Measurements from ENCODE around the gene LPP.

The LPP gene

GRCh38 chr3:188220988-188221818 lies 67.2 kb downstream of the LPP start:
- 0 out of 2 replicates have a peak, but pooled peaks cover 4% of the 10 kb centered on the region for H3K36me3 ChIP-seq (ENCODE audit: control insufficient read depth, insufficient read depth, low read length)
- H3K9me3 ChIP-seq (ENCODE audit: control insufficient read depth, insufficient read depth, low read length) = no peaks in the 10 kb centered on the region
- peaks cover 20% of the 10 kb centered on the region for H3K4me1 ChIP-seq (ENCODE audit: control insufficient read depth, insufficient read depth, low read length)
- no peak overlapping the region for H3K9ac ChIP-seq (ENCODE audit: low read depth, low read length)
- H3K4me3 ChIP-seq (ENCODE audit: low read depth, low read length) = no peak overlapping the region
- H3K27me3 ChIP-seq (ENCODE audit: control insufficient read depth, insufficient read depth, low read length) = no peaks in the 10 kb centered on the region
- no peak overlapping the region for H3K27ac ChIP-seq (ENCODE audit: low read depth, low read length)

DNA sequence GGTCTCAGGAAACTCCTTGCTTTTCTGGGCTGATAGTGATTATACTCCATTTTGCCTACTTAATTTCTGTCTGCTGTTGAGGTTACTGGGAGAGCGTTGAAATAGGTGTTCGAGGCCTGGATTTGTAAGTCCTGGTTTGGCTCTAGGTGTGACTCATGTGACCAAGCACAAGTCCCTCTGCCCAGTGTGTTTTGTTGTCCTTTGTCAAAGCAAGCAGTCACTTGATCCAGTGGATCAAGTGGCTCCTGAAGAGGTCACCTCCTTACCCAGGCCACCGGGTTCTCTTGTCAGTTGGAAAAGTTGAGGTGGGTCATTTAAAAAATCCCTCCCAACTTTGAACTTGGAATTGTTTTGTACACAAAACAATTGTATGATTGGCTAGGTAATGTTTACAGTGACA lies 70.0 kb downstream of the LPP start:
- Histone ChIP-seq H3K27me3 (ENCODE audit: control insufficient read depth, insufficient read depth, low read length) (no peaks in the 10 kb centered on the region), H3K27ac (ENCODE audit: low read depth, low read length) (no peak overlapping the region), H3K4me3 (ENCODE audit: low read depth, low read length) (no peak overlapping the region), H3K4me1 (ENCODE audit: control insufficient read depth, insufficient read depth, low read length) (0 out of 2 replicates have a peak, but pooled peaks cover 5% of the 10 kb centered on the region), H3K36me3 (ENCODE audit: control insufficient read depth, insufficient read depth, low read length) (0 out of 2 replicates have a peak, but pooled peaks cover 4% of the 10 kb centered on the region), H3K9ac (ENCODE audit: low read depth, low read length) (no peak overlapping the region), H3K9me3 (ENCODE audit: control insufficient read depth, insufficient read depth, low read length) (no peaks in the 10 kb centered on the region)

- H3K4me1 ChIP-seq (ENCODE audit: control insufficient read depth, insufficient read depth, low read length) = 0 out of 2 replicates have a peak, but pooled peaks cover 5% of the 10 kb centered on the region
- H3K9me3 ChIP-seq (ENCODE audit: control insufficient read depth, insufficient read depth, low read length) = no peaks in the 10 kb centered on the region
- no peaks in the 10 kb centered on the region for H3K36me3 ChIP-seq (ENCODE audit: control insufficient read depth, insufficient read depth, low read length)
- H3K9ac ChIP-seq (ENCODE audit: low read depth, low read length) = no peak overlapping the region
- no peak overlapping the region for H3K4me3 ChIP-seq (ENCODE audit: low read depth, low read length)
- H3K27ac ChIP-seq (ENCODE audit: low read depth, low read length) = no peak overlapping the region
- H3K27me3 ChIP-seq (ENCODE audit: control insufficient read depth, insufficient read depth, low read length) = no peaks in the 10 kb centered on the region
These were observed 73.5 kb downstream of the LPP start for GRCh38 chr3:188227442-188227841.

GRCh38 chr3:188229177-188229576 lies 75.2 kb downstream of the LPP start:
- no peaks in the 10 kb centered on the region for H3K9me3 ChIP-seq (ENCODE audit: control insufficient read depth, insufficient read depth, low read length)
- H3K9ac ChIP-seq (ENCODE audit: low read depth, low read length) = no peak overlapping the region
- H3K4me1 ChIP-seq (ENCODE audit: control insufficient read depth, insufficient read depth, low read length) = no peaks in the 10 kb centered on the region
- H3K27me3 ChIP-seq (ENCODE audit: control insufficient read depth, insufficient read depth, low read length) = no peaks in the 10 kb centered on the region
- H3K27ac ChIP-seq (ENCODE audit: low read depth, low read length) = no peak overlapping the region
- no peak overlapping the region for H3K4me3 ChIP-seq (ENCODE audit: low read depth, low read length)
- H3K36me3 ChIP-seq (ENCODE audit: control insufficient read depth, insufficient read depth, low read length) = no peaks in the 10 kb centered on the region

- Histone ChIP-seq H3K36me3 (ENCODE audit: control insufficient read depth, insufficient read depth, low read length) (no peaks in the 10 kb centered on the region), H3K9me3 (ENCODE audit: control insufficient read depth, insufficient read depth, low read length) (no peaks in the 10 kb centered on the region), H3K9ac (ENCODE audit: low read depth, low read length) (no peak overlapping the region), H3K4me1 (ENCODE audit: control insufficient read depth, insufficient read depth, low read length) (no peaks in the 10 kb centered on the region), H3K4me3 (ENCODE audit: low read depth, low read length) (no peak overlapping the region), H3K27ac (ENCODE audit: low read depth, low read length) (no peak overlapping the region), H3K27me3 (ENCODE audit: control insufficient read depth, insufficient read depth, low read length) (no peaks in the 10 kb centered on the region)
These were observed 75.8 kb downstream of the LPP start for GRCh38 chr3:188229726-188230125.

GRCh38 chr3:188230962-188231361 lies 77.0 kb downstream of the LPP start:
- Histone ChIP-seq H3K9ac (ENCODE audit: low read depth, low read length) (no peak overlapping the region), H3K4me1 (ENCODE audit: control insufficient read depth, insufficient read depth, low read length) (no peaks in the 10 kb centered on the region), H3K9me3 (ENCODE audit: control insufficient read depth, insufficient read depth, low read length) (no peaks in the 10 kb centered on the region), H3K36me3 (ENCODE audit: control insufficient read depth, insufficient read depth, low read length) (no peaks in the 10 kb centered on the region), H3K4me3 (ENCODE audit: low read depth, low read length) (no peak overlapping the region), H3K27ac (ENCODE audit: low read depth, low read length) (no peak overlapping the region), H3K27me3 (ENCODE audit: control insufficient read depth, insufficient read depth, low read length) (no peaks in the 10 kb centered on the region)

DNA sequence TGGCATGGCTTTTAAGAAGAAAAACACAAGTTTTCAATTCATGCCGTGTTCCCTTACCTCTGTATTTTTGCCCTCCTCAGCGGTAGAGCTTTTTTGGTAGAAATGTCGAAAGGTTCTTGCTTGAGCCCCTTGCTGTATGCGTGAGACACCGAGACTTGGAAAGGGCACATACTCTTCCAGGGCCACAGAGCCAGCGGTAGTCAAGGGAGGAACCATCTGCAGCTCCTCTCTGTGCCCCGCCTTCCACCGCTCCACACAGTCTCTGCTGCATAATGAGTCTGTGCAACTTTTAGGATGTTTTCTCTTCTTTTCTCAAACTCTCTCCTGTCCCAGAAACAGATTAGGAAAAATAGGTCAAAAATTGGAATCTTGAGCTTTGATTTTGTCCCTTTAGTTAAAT lies 77.5 kb downstream of the LPP start:
- no peaks in the 10 kb centered on the region for H3K36me3 ChIP-seq (ENCODE audit: control insufficient read depth, insufficient read depth, low read length)
- H3K9ac ChIP-seq (ENCODE audit: low read depth, low read length) = no peak overlapping the region
- no peaks in the 10 kb centered on the region for H3K27me3 ChIP-seq (ENCODE audit: control insufficient read depth, insufficient read depth, low read length)
- H3K9me3 ChIP-seq (ENCODE audit: control insufficient read depth, insufficient read depth, low read length) = no peaks in the 10 kb centered on the region
- H3K4me1 ChIP-seq (ENCODE audit: control insufficient read depth, insufficient read depth, low read length) = no peaks in the 10 kb centered on the region
- no peak overlapping the region for H3K4me3 ChIP-seq (ENCODE audit: low read depth, low read length)
- no peak overlapping the region for H3K27ac ChIP-seq (ENCODE audit: low read depth, low read length)

DNA sequence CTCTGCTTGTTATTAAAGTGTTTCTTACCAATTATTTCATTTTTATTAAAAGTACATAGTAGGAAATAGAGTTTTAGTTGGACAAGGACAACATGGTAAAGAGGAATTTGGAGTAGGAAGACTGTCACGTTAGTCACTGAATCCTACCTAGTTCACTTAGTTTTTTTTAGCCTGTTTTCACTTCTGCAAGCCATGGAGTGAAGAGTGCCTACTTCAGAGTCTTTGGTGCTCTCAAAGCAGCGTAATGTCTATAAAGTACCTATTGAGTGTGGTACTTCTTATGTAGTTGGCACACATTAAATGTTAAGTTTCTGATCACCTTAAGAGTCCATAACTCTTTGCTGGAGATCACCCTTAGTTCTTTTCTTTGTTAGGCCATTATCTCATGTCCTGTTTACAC lies 78.7 kb downstream of the LPP start:
- H3K9me3 ChIP-seq (ENCODE audit: control insufficient read depth, insufficient read depth, low read length) = no peaks in the 10 kb centered on the region
- no peaks in the 10 kb centered on the region for H3K36me3 ChIP-seq (ENCODE audit: control insufficient read depth, insufficient read depth, low read length)
- no peak overlapping the region for H3K4me3 ChIP-seq (ENCODE audit: low read depth, low read length)
- no peaks in the 10 kb centered on the region for H3K27me3 ChIP-seq (ENCODE audit: control insufficient read depth, insufficient read depth, low read length)
- H3K4me1 ChIP-seq (ENCODE audit: control insufficient read depth, insufficient read depth, low read length) = 0 out of 2 replicates have a peak, but pooled peaks cover 1% of the 10 kb centered on the region
- no peak overlapping the region for H3K27ac ChIP-seq (ENCODE audit: low read depth, low read length)
- no peak overlapping the region for H3K9ac ChIP-seq (ENCODE audit: low read depth, low read length)

DNA sequence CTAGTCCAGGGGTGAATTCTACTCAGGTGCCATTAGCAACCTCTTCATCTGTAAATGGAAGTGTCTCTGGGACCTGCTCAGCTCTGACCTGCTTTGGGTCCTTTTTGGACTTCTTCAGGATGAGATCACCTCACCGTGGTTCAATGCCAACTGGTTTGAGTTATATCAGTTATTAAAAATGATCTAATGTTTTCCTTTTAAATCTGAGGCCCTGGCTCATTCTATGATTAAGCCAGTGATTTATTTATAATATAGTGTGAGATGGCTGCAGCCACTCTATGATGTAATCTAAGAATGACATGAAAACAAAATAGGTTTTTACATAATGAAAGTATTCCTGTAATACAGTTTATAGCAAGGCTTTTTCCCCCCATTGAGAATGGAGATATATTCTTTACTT lies 79.4 kb downstream of the LPP start:
- Histone ChIP-seq H3K9ac (ENCODE audit: low read depth, low read length) (no peak overlapping the region), H3K9me3 (ENCODE audit: control insufficient read depth, insufficient read depth, low read length) (no peaks in the 10 kb centered on the region), H3K27me3 (ENCODE audit: control insufficient read depth, insufficient read depth, low read length) (no peaks in the 10 kb centered on the region), H3K27ac (ENCODE audit: low read depth, low read length) (no peak overlapping the region), H3K4me1 (ENCODE audit: control insufficient read depth, insufficient read depth, low read length) (0 out of 2 replicates have a peak, but pooled peaks cover 4% of the 10 kb centered on the region), H3K4me3 (ENCODE audit: low read depth, low read length) (no peak overlapping the region), H3K36me3 (ENCODE audit: control insufficient read depth, insufficient read depth, low read length) (no peaks in the 10 kb centered on the region)

- Histone ChIP-seq H3K9ac (ENCODE audit: low read depth, low read length) (no peak overlapping the region), H3K9me3 (ENCODE audit: control insufficient read depth, insufficient read depth, low read length) (no peaks in the 10 kb centered on the region), H3K27me3 (ENCODE audit: control insufficient read depth, insufficient read depth, low read length) (no peaks in the 10 kb centered on the region), H3K4me1 (ENCODE audit: control insufficient read depth, insufficient read depth, low read length) (0 out of 2 replicates have a peak, but pooled peaks cover 4% of the 10 kb centered on the region), H3K27ac (ENCODE audit: low read depth, low read length) (no peak overlapping the region), H3K36me3 (ENCODE audit: control insufficient read depth, insufficient read depth, low read length) (no peaks in the 10 kb centered on the region), H3K4me3 (ENCODE audit: low read depth, low read length) (no peak overlapping the region)
These were observed 80.2 kb downstream of the LPP start for GRCh38 chr3:188234132-188234531.

DNA sequence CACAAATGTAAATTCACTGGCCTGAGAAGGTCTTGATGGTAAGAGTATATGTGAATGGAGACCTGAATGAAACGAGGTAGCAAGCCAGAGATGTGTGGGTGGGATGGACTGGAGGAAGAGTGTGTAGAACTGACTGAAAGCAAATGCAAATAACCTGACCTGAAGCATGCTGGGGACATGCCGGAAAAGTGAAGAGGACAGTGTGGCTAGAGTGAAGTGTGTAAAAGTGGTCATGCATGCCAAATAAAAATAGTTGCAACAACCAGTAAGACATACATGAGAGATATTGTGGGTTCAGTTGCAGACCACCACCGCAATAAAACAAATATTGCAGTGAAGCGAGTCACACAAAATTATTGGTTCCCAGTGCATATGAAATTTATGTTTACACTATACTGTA lies 82.3 kb downstream of the LPP start:
- H3K27ac ChIP-seq (ENCODE audit: low read depth, low read length) = no peak overlapping the region
- no peak overlapping the region for H3K4me3 ChIP-seq (ENCODE audit: low read depth, low read length)
- H3K4me1 ChIP-seq (ENCODE audit: control insufficient read depth, insufficient read depth, low read length) = peaks cover 7% of the 10 kb centered on the region
- H3K9me3 ChIP-seq (ENCODE audit: control insufficient read depth, insufficient read depth, low read length) = no peaks in the 10 kb centered on the region
- no peaks in the 10 kb centered on the region for H3K27me3 ChIP-seq (ENCODE audit: control insufficient read depth, insufficient read depth, low read length)
- H3K9ac ChIP-seq (ENCODE audit: low read depth, low read length) = no peak overlapping the region
- no peaks in the 10 kb centered on the region for H3K36me3 ChIP-seq (ENCODE audit: control insufficient read depth, insufficient read depth, low read length)
